ENCODE data around the gene NOL4.

DNA sequence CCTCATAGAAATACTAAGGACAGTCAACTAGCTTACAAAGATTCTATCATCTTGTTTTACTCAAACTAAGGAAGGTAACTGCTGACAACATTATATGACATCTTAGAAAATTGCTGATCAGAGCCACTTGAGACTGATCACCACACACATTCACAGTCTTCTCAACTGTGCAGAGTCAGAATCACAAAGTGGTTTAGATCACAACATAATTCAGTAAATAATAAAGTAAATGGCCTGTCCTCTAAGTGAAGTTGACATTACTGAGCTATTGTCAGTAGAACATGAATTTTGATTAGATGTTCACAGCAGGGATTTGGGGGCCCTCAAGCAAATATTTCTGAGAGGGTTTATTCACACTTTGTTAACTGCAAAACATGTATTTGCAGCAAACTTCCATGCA is 28.5 kb downstream of the NOL4 start:
- TF ChIP-seq, protein P1, sequence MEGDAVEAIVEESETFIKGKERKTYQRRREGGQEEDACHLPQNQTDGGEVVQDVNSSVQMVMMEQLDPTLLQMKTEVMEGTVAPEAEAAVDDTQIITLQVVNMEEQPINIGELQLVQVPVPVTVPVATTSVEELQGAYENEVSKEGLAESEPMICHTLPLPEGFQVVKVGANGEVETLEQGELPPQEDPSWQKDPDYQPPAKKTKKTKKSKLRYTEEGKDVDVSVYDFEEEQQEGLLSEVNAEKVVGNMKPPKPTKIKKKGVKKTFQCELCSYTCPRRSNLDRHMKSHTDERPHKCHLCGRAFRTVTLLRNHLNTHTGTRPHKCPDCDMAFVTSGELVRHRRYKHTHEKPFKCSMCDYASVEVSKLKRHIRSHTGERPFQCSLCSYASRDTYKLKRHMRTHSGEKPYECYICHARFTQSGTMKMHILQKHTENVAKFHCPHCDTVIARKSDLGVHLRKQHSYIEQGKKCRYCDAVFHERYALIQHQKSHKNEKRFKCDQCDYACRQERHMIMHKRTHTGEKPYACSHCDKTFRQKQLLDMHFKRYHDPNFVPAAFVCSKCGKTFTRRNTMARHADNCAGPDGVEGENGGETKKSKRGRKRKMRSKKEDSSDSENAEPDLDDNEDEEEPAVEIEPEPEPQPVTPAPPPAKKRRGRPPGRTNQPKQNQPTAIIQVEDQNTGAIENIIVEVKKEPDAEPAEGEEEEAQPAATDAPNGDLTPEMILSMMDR (IDR thresholded peaks at IDR 0.05): no peak
- no peak for TF ChIP-seq POLR2A (IDR thresholded peaks at IDR 0.05)
- TF ChIP-seq EP300 (IDR thresholded peaks at IDR 0.05): no peak
- TF ChIP-seq POLR2AphosphoS5 (IDR thresholded peaks at IDR 0.05): no peak

All from upper lobe of left lung (tissue), 4 donors.